B cell (primary cell): ENCODE results near the gene ZMIZ1.

ENCODE experiments used
- CTCF ChIP-seq: fragments of 200-600 bp; IDR thresholded peaks from one replicate; pipeline ENCODE4 v1.8.0; 2022; ENCODE audit warnings: antibody characterized with exemption, mild to moderate bottlenecking
- EZH2 ChIP-seq: IDR thresholded peaks from 2 replicates; pipeline ENCODE4 v1.6.1; 2012; ENCODE audit warnings: borderline replicate concordance, low read depth, mild to moderate bottlenecking, moderate library complexity, low read length; ENCODE audit not compliant: insufficient read depth, poor library complexity, severe bottlenecking

GRCh38 chr10:79073784-79074432, 5.1 kb downstream of the ZMIZ1 start:
- TF ChIP-seq CTCF (no peak), EZH2 (no peak)
